AG04449 (cell line): ENCODE results near the gene FKRP.

ENCODE experiments used
- CTCF ChIA-PET: fragments of 350-600 bp; formaldehyde crosslinking; extraction: SDS; loops from one replicate; lab custom pipeline; 2021; ENCODE audit warnings: antibody characterized with exemption; lab: Yijun Ruan, JAX
- POLR2A ChIA-PET: fragments of 400-600, 350-600 bp; formaldehyde crosslinking; extraction: SDS; loops from one replicate; lab custom pipeline; 2020; ENCODE audit warnings: antibody characterized with exemption, inconsistent platforms; lab: Yijun Ruan, JAX
- DNase-seq: peaks from one replicate; pipeline ENCODE4 v3.0.0-alpha.2; 2010; ENCODE audit warnings: low read depth, low spot score
- H3K4me3 ChIP-seq: 2 replicates; pipeline ENCODE4 v1.5.1; 2011; ENCODE audit warnings: low read depth, mild to moderate bottlenecking, control low read depth, low read length
- CTCF ChIP-seq: IDR thresholded peaks from one replicate; pipeline ENCODE4 v1.5.1; 2011; ENCODE audit warnings: mild to moderate bottlenecking, moderate library complexity, low read length, control low read depth, inconsistent platforms; ENCODE audit not compliant: insufficient read depth; ENCODE audit errors: missing control alignments

FKRP gene

GRCh38 chr19:46726551-46726950, 19.3 kb upstream of the FKRP start:
- DNase-seq, result no peak
- no peak overlapping the region for H3K4me3 ChIP-seq
- ChIA-PET POLR2A (no interaction called here), CTCF (interaction anchor here (1.0 to 6.0 kb wide), 3 partner anchors 15 to 113 kb away, joined by 3 to 138 read pairs (median 54); partner anchors contain the start of gene FKRP)
- no peak for TF ChIP-seq CTCF

- no peak overlapping the region for H3K4me3 ChIP-seq
- DNase-seq, result no peak
- ChIA-PET CTCF (interaction anchor here (1.0 to 6.0 kb wide), 4 partner anchors 14 to 113 kb away, joined by 3 to 138 read pairs (median 29); partner anchors contain the start of gene FKRP), POLR2A (no interaction called here)
- no peak for TF ChIP-seq CTCF
Observed at GRCh38 chr19:46726971-46727501, 18.8 kb upstream of the FKRP start.

- no peak for TF ChIP-seq CTCF
- no peak for DNase-seq
- ChIA-PET CTCF (interaction anchor here (1.0 to 6.0 kb wide), 19 partner anchors 8 to 202 kb away, joined by 3 to 138 read pairs (median 8); partner anchors contain the start of genes FKRP and PRKD2), POLR2A (no interaction called here)
- no peak overlapping the region for H3K4me3 ChIP-seq
Observed at GRCh38 chr19:46727757-46728156, 18.1 kb upstream of the FKRP start.

GRCh38 chr19:46728208-46728607, 17.6 kb upstream of the FKRP start:
- no peak for TF ChIP-seq CTCF
- no peak for DNase-seq
- CTCF ChIA-PET, result interaction anchor here (0.8 to 6.0 kb wide), 27 partner anchors 9 to 336 kb away, joined by 3 to 138 read pairs (median 6); partner anchors contain the start of genes FKRP and PRKD2
- POLR2A ChIA-PET, result no interaction called here
- H3K4me3 ChIP-seq, result no peak overlapping the region

- peak; percentile 90 for TF ChIP-seq CTCF
- H3K4me3 ChIP-seq, result no peak overlapping the region
- ChIA-PET POLR2A (interaction anchor here (1.3 kb wide), 1 partner anchor 128 kb away, joined by 3 read pairs; the partner anchor contains the start of gene CALM3), CTCF (interaction anchor here (0.8 to 6.0 kb wide), 29 partner anchors 9 to 335 kb away, joined by 3 to 138 read pairs (median 6); partner anchors contain the start of genes FKRP and PRKD2)
- no peak for DNase-seq
Observed at GRCh38 chr19:46728693-46729339, 17.0 kb upstream of the FKRP start.

GRCh38 chr19:46729696-46730095, 16.2 kb upstream of the FKRP start:
- ChIA-PET CTCF (interaction anchor here (0.8 to 6.0 kb wide), 21 partner anchors 10 to 201 kb away, joined by 3 to 138 read pairs (median 7); partner anchors contain the start of genes FKRP and PRKD2), POLR2A (interaction anchor here (1.3 kb wide), 1 partner anchor 129 kb away, joined by 3 read pairs; the partner anchor contains the start of gene CALM3)
- no peak for DNase-seq
- TF ChIP-seq CTCF, result no peak
- H3K4me3 ChIP-seq, result no peak overlapping the region
